ENCODE results near the gene CAMTA1. TPM values are rescaled to one million over a fixed set of nuclear protein-coding genes. Genes with fewer than 3 reads are reported as not detected.

CAMTA1 gene
- total and polyA plus RNA-seq, 2 experiments from 2014 or later, result 89.0 to 145 TPM

- 41% methylated on average over 15 of the region's 15 CpGs for WGBS (ENCODE audit: low lambda C conversion rate, missing lambda C conversion rate)
- Histone ChIP-seq H3K4me2 (no peak overlapping the region), H3K4me1 (ENCODE audit: insufficient read depth) (peaks cover 10% of the 10 kb centered on the region), H3K9me3 (ENCODE audit: low read depth) (no peaks in the 10 kb centered on the region), H4K20me1 (ENCODE audit: insufficient read depth, poor library complexity, severe bottlenecking) (no peaks in the 10 kb centered on the region), H2AFZ (no peak overlapping the region), H3K36me3 (replicated peaks; ENCODE audit: insufficient read depth, low read depth) (no peaks in the 10 kb centered on the region), H3K27me3 (no peaks in the 10 kb centered on the region), H3K27ac (peak overlapping the region; percentile 70), H3K79me2 (no peaks in the 10 kb centered on the region), H3K4me3 (no peak overlapping the region), H3K9me2 (replicated peaks; ENCODE audit: insufficient read depth) (no peaks in the 10 kb centered on the region)
- no peak for DNase-seq (ENCODE audit: low spot score)
- TF ChIP-seq EZH2phosphoT487 (IDR thresholded peaks at IDR 0.05; ENCODE audit: low read depth, severe bottlenecking, unreplicated experiment), result no peak
- no peak for TF ChIP-seq CTCF (IDR thresholded peaks at IDR 0.05; ENCODE audit: poor library complexity)
- TF ChIP-seq EZH2 (IDR thresholded peaks at IDR 0.05; ENCODE audit: borderline replicate concordance), result no peak
These were observed 716.7 kb downstream of the CAMTA1 start for GRCh38 chr1:7501723-7502603.

GRCh38 chr1:7503691-7504437, 718.6 kb downstream of the CAMTA1 start:
- H4K20me1 ChIP-seq (ENCODE audit: insufficient read depth, poor library complexity, severe bottlenecking), result no peaks in the 10 kb centered on the region
- H3K4me1 ChIP-seq (ENCODE audit: insufficient read depth), result peaks cover 14% of the 10 kb centered on the region
- no peak overlapping the region for H2AFZ ChIP-seq
- no peaks in the 10 kb centered on the region for H3K36me3 ChIP-seq (replicated peaks; ENCODE audit: insufficient read depth, low read depth)
- no peak overlapping the region for H3K4me3 ChIP-seq
- no peak overlapping the region for H3K27ac ChIP-seq
- no peaks in the 10 kb centered on the region for H3K9me2 ChIP-seq (replicated peaks; ENCODE audit: insufficient read depth)
- H3K9me3 ChIP-seq (ENCODE audit: low read depth), result no peaks in the 10 kb centered on the region
- no peak overlapping the region for H3K4me2 ChIP-seq
- H3K27me3 ChIP-seq, result no peaks in the 10 kb centered on the region
- no peak for DNase-seq (ENCODE audit: low spot score)
- WGBS (ENCODE audit: low lambda C conversion rate, missing lambda C conversion rate), result 89% methylated on average over 18 of the region's 18 CpGs
- H3K79me2 ChIP-seq, result no peaks in the 10 kb centered on the region
- TF ChIP-seq EZH2 (IDR thresholded peaks at IDR 0.05; ENCODE audit: borderline replicate concordance), result no peak
- TF ChIP-seq CTCF (IDR thresholded peaks at IDR 0.05; ENCODE audit: poor library complexity), result no peak
- TF ChIP-seq EZH2phosphoT487 (IDR thresholded peaks at IDR 0.05; ENCODE audit: low read depth, severe bottlenecking, unreplicated experiment), result no peak

GRCh38 chr1:7504438-7504720, 719.1 kb downstream of the CAMTA1 start:
- Histone ChIP-seq H3K9me2 (replicated peaks; ENCODE audit: insufficient read depth) (no peaks in the 10 kb centered on the region), H3K4me3 (no peak overlapping the region), H3K4me1 (ENCODE audit: insufficient read depth) (peaks cover 19% of the 10 kb centered on the region), H3K27ac (no peak overlapping the region), H3K27me3 (no peaks in the 10 kb centered on the region), H3K9me3 (ENCODE audit: low read depth) (no peaks in the 10 kb centered on the region), H3K79me2 (no peaks in the 10 kb centered on the region), H4K20me1 (ENCODE audit: insufficient read depth, poor library complexity, severe bottlenecking) (no peaks in the 10 kb centered on the region), H2AFZ (no peak overlapping the region), H3K4me2 (no peak overlapping the region), H3K36me3 (replicated peaks; ENCODE audit: insufficient read depth, low read depth) (no peaks in the 10 kb centered on the region)
- TF ChIP-seq CTCF (IDR thresholded peaks at IDR 0.05; ENCODE audit: poor library complexity) (no peak), EZH2phosphoT487 (IDR thresholded peaks at IDR 0.05; ENCODE audit: low read depth, severe bottlenecking, unreplicated experiment) (no peak), EZH2 (IDR thresholded peaks at IDR 0.05; ENCODE audit: borderline replicate concordance) (no peak)
- no peak for DNase-seq (ENCODE audit: low spot score)
- 92% methylated on average over 2 of the region's 2 CpGs for whole genome bisulfite sequencing (ENCODE audit: low lambda C conversion rate, missing lambda C conversion rate)

Measured in hepatocyte (in vitro differentiated cells).